ENCODE results near the gene CAPN10. TPM values are rescaled to one million over a fixed set of nuclear protein-coding genes. Genes with fewer than 3 reads are reported as not detected.

The CAPN10 gene
- polyA plus RNA-seq, 1 donor (not counting 4 experiments of a cell fraction or from before 2014, with no cell fraction given), result 7.1 TPM

DNA sequence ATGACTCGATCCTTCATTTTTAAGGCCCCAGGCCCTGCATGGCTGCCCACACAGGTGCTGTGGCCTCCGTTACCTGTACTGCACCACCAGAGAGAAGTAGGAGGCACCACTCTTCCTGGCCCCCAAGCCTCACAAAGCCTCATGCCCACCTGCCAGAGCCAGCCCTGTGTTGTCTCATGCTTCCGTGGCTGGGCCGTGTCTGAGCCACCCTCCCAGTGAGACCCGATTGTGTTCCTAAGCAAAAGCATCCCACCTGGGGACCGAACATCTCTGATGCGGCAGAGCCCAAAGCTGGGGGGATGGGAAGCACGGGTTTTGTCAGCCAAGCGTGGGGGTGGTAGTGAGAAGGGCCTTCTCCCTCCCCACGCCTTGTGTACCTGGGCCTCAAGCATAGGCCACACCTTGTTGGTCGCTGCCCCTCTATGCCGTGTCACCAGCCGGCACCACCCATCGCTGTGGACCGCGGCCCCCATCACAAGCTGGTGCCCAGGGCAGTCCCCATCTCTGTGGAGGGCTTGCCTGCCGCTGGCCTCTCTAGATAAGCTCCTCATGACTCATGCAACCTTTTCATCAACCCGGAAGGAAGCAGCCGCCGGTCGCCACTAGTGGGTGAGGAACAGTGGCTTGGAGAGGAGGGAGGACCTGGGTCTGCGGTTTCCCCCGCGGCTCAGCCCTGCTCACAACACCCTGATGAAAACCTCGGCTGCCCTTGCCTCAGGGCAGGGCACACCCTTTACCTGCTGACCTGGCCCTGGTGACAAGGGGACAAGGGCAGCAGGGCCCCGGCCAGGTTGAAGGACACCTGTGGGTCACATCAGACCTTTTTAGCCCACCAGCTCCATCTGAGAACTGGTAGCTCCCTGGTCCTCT lies 21.0 kb upstream of the CAPN10 start:
- dilution Hi-C loops (cut with MboI; ENCODE audit: extremely low pct_ligation_motif_present, low sequenced_read_pairs), result no loop called here
- Histone ChIP-seq H3K27me3 (ENCODE audit: control insufficient read depth, extremely low read depth, insufficient read depth, low read length) (no peaks in the 10 kb centered on the region), H3K9me1 (ENCODE audit: control insufficient read depth, extremely low read depth, insufficient read depth, low read length) (peaks cover 4% of the 10 kb centered on the region), H3K4me2 (ENCODE audit: control insufficient read depth, extremely low read depth, insufficient read depth, low read depth, low read length) (peak overlapping the region; percentile 85), H3K36me3 (ENCODE audit: control insufficient read depth in 2 of 2, extremely low read depth in 1 of 2, insufficient read depth in 2 of 2, low read length in 2 of 2) (no peaks in the 10 kb centered on the region), H2AFZ (ENCODE audit: control insufficient read depth, low read length) (peak overlapping the region; percentile 72), H3K4me3 (ENCODE audit: control insufficient read depth in 2 of 3, extremely low read depth in 1 of 3, insufficient read depth in 2 of 3, low read depth in 1 of 3, low read length in 3 of 3) (peak overlapping the region in 2 of 3 experiments; percentile 32 to 38), H3K27ac (ENCODE audit: control insufficient read depth, insufficient read depth, low read length) (peak overlapping the region; percentile 80), H3K9ac (ENCODE audit: control insufficient read depth, extremely low read depth, insufficient read depth, low read length) (peak overlapping the region; percentile 66), H3K4me1 (ENCODE audit: control insufficient read depth, extremely low read depth, insufficient read depth, low read length) (peaks cover 47% of the 10 kb centered on the region), H4K20me1 (ENCODE audit: control insufficient read depth, extremely low read depth, insufficient read depth, low read length) (peaks cover 5% of the 10 kb centered on the region), H3K9me3 (ENCODE audit: control insufficient read depth, low read depth, low read length) (no peaks in the 10 kb centered on the region), H3K79me2 (ENCODE audit: control insufficient read depth, insufficient read depth, low read length) (no peaks in the 10 kb centered on the region)
- DNase-seq (ENCODE audit: low read depth, low spot score) (no peak), FAIRE-seq (peak; percentile 39)
- TF ChIP-seq, protein P1, sequence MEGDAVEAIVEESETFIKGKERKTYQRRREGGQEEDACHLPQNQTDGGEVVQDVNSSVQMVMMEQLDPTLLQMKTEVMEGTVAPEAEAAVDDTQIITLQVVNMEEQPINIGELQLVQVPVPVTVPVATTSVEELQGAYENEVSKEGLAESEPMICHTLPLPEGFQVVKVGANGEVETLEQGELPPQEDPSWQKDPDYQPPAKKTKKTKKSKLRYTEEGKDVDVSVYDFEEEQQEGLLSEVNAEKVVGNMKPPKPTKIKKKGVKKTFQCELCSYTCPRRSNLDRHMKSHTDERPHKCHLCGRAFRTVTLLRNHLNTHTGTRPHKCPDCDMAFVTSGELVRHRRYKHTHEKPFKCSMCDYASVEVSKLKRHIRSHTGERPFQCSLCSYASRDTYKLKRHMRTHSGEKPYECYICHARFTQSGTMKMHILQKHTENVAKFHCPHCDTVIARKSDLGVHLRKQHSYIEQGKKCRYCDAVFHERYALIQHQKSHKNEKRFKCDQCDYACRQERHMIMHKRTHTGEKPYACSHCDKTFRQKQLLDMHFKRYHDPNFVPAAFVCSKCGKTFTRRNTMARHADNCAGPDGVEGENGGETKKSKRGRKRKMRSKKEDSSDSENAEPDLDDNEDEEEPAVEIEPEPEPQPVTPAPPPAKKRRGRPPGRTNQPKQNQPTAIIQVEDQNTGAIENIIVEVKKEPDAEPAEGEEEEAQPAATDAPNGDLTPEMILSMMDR (optimal IDR thresholded peaks at IDR 0.05 in 1 of 3, IDR thresholded peaks at IDR 0.05 in 1 of 3, conservative IDR thresholded peaks at IDR 0.05 in 1 of 3; ENCODE audit: extremely low read depth in 1 of 3, insufficient read depth in 2 of 3, low read length in 3 of 3), result no peak

DNA sequence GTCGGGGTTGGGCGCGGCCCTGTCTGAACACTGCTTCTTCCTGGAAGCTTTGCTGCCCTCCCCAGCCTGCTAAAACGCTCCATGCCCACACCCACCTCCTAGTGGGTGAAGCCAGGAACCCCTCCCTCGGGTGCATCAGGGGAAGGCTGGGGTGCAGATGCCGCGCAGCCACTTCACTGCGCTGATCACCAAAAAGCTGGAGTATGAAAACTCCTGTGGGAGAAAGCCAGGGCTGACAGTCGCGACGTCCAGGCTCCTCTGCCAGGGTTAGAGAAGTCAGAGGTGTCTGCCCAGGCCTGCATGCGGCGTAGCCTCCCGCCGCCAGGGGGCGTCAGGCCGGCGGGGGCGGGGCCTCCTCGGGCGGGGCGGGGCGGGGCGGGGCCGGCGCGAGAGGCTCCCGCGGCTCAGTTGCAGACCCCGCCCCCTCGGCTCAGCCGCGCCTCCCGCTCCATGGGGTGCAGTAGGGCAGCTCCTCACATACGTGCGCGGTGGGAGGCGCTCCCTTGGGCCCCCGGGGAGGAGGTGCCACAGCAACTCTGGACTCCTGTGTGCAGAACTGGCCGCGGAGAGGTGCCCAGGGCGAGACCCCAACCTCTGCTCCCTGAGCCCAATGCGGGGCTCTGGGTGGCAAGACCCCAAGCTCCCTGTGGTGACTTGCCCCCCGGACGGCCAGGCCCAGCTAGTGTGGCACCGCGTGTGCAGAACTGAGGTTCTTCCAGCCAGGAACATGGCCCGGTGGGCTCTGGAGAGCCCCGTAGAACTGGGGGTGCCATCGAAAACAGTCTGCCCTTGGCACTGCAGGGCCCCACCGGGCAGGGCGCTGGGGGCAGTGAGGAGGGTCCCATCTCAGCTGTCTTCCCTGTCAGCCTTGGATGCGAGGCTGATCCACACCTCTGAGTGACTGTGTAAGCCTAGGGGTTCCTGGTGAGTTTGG lies 20.1 kb upstream of the CAPN10 start:
- peaks cover 2% of the 10 kb centered on the region for H3K9me1 ChIP-seq (ENCODE audit: control insufficient read depth, extremely low read depth, insufficient read depth, low read length)
- H3K4me3 ChIP-seq (ENCODE audit: control insufficient read depth in 2 of 3, extremely low read depth in 1 of 3, insufficient read depth in 2 of 3, low read depth in 1 of 3, low read length in 3 of 3), result peak overlapping the region; percentile 16 to 82 (median 38)
- H4K20me1 ChIP-seq (ENCODE audit: control insufficient read depth, extremely low read depth, insufficient read depth, low read length), result peaks cover 5% of the 10 kb centered on the region
- peak overlapping the region; percentile 72 for H2AFZ ChIP-seq (ENCODE audit: control insufficient read depth, low read length)
- peaks cover 44% of the 10 kb centered on the region for H3K4me1 ChIP-seq (ENCODE audit: control insufficient read depth, extremely low read depth, insufficient read depth, low read length)
- dilution Hi-C loops (cut with MboI; ENCODE audit: extremely low pct_ligation_motif_present, low sequenced_read_pairs), result no loop called here
- peak overlapping the region; percentile 86 for H3K4me2 ChIP-seq (ENCODE audit: control insufficient read depth, extremely low read depth, insufficient read depth, low read depth, low read length)
- H3K79me2 ChIP-seq (ENCODE audit: control insufficient read depth, insufficient read depth, low read length), result no peaks in the 10 kb centered on the region
- H3K27ac ChIP-seq (ENCODE audit: control insufficient read depth, insufficient read depth, low read length), result peak overlapping the region; percentile 80
- no peaks in the 10 kb centered on the region for H3K36me3 ChIP-seq (ENCODE audit: control insufficient read depth in 2 of 2, extremely low read depth in 1 of 2, insufficient read depth in 2 of 2, low read length in 2 of 2)
- TF ChIP-seq EZH2 (IDR thresholded peaks at IDR 0.05; ENCODE audit: low read length), result no peak
- TF ChIP-seq, protein P1 (optimal IDR thresholded peaks at IDR 0.05 in 1 of 3, IDR thresholded peaks at IDR 0.05 in 1 of 3, conservative IDR thresholded peaks at IDR 0.05 in 1 of 3; ENCODE audit: extremely low read depth in 1 of 3, insufficient read depth in 2 of 3, low read length in 3 of 3), result peak in 2 of 3 experiments; percentile 50 to 76
- DNase-seq (ENCODE audit: low read depth, low spot score) (no peak), FAIRE-seq (no peak)
- no peaks in the 10 kb centered on the region for H3K27me3 ChIP-seq (ENCODE audit: control insufficient read depth, extremely low read depth, insufficient read depth, low read length)
- H3K9me3 ChIP-seq (ENCODE audit: control insufficient read depth, low read depth, low read length), result no peaks in the 10 kb centered on the region
- H3K9ac ChIP-seq (ENCODE audit: control insufficient read depth, extremely low read depth, insufficient read depth, low read length), result peak overlapping the region; percentile 66

All from keratinocyte (primary cell).